A549 (cell line): ENCODE measurements around the gene CDK14. TPM values are rescaled to one million over a fixed set of nuclear protein-coding genes. Genes with fewer than 3 reads are reported as not detected.

Experiments used
- ATAC-seq, 2 experiments: fragments of 200-7000 bp in 1 of 2; fragments of >200 bp in 1 of 2; cut with Nextera tagmentation in 1 of 2; cut with Tn5 transposase in 1 of 2; 3 replicates each; pipeline versions ENCODE4 v1.8.0 to v1.9.1; 2018 to 2020; ENCODE audit warnings: mild to moderate bottlenecking in 1 of 2, moderate library complexity in 1 of 2
- CTCF ChIA-PET: fragments of 300-600 bp; sonication (Branson Sonifier 250); formaldehyde crosslinking; extraction: SDS; loops from one replicate; lab custom pipeline; 2021; ENCODE audit warnings: antibody characterized with exemption, inconsistent platforms; lab: Yijun Ruan, JAX
- POLR2A ChIA-PET: fragments of 350-600 bp; formaldehyde crosslinking; extraction: SDS; loops from one replicate; lab custom pipeline; 2021; ENCODE audit warnings: antibody characterized with exemption, inconsistent platforms; lab: Yijun Ruan, JAX
- DNase-seq, 2 experiments: peaks; one replicate each; pipeline versions ENCODE4 v3.0.0 to v3.0.0-alpha.2; 2011 to 2016; ENCODE audit warnings: low read depth in 1 of 2, low spot score in 1 of 2
- FAIRE-seq: peaks from 2 replicates; lab custom pipeline; 2011; peaks lifted over from hg19 to GRCh38; lab: Jason Lieb, UNC
- H3K27ac ChIP-seq, 2 experiments: fragments of >200 bp; sonication (Bioruptor Twin); formaldehyde crosslinking; 3 replicates each; pipeline ENCODE4 v1.5.1; 2016 to 2017
- H3K4me1 ChIP-seq: fragments of >200 bp; sonication (Bioruptor Twin); formaldehyde crosslinking; 3 replicates; pipeline ENCODE4 v1.6.1; 2016
- H3K4me2 ChIP-seq: fragments of >200 bp; sonication (Bioruptor Twin); formaldehyde crosslinking; 3 replicates; pipeline ENCODE4 v1.6.1; 2016
- H3K4me3 ChIP-seq: fragments of >200 bp; sonication (Bioruptor Twin); formaldehyde crosslinking; 3 replicates; pipeline ENCODE4 v1.5.1; 2016
- H3K9me3 ChIP-seq: fragments of >200 bp; sonication (Bioruptor Twin); formaldehyde crosslinking; 3 replicates; pipeline ENCODE4 v1.6.1; 2016
- ATOH8 ChIP-seq: fragments of 250-450 bp; sonication (Bioruptor Pico); IDR thresholded peaks from 2 replicates; pipeline ENCODE4 v1.5.0; 2020; ENCODE audit warnings: low read depth, mild to moderate bottlenecking, moderate library complexity
- BHLHE40 ChIP-seq: IDR thresholded peaks from 2 replicates; pipeline ENCODE4 v1.6.1; 2012; ENCODE audit warnings: low read depth, low read length, inconsistent platforms
- CBX8 ChIP-seq: fragments of 200-600 bp; sonication (generic); IDR thresholded peaks from 2 replicates; pipeline ENCODE4 v1.6.1; 2016
- CEBPB ChIP-seq, 2 experiments: fragments of >200 bp in 1 of 2; sonication (Bioruptor Twin) in 1 of 2; formaldehyde crosslinking in 1 of 2; IDR thresholded peaks; 2 replicates each; pipeline ENCODE4 v1.6.1; 2012 to 2016
- CHD4 ChIP-seq: fragments of 200-600 bp; sonication (generic); IDR thresholded peaks from 2 replicates; pipeline ENCODE4 v1.6.1; 2016; ENCODE audit warnings: antibody characterized with exemption, mild to moderate bottlenecking, borderline replicate concordance
- CTCF ChIP-seq: fragments of >200 bp; sonication (Bioruptor Twin); formaldehyde crosslinking; IDR thresholded peaks from 3 replicates; pipeline ENCODE4 v1.5.1; 2016
- E2F6 ChIP-seq: IDR thresholded peaks from 2 replicates; pipeline ENCODE4 v1.6.1; 2012; ENCODE audit warnings: low read depth, borderline replicate concordance
- EHF ChIP-seq: fragments of 250-450 bp; sonication (Bioruptor Pico); IDR thresholded peaks from 2 replicates; pipeline ENCODE4 v1.5.0; 2020; ENCODE audit warnings: mild to moderate bottlenecking
- EP300 ChIP-seq, 2 experiments: fragments of >200 bp; sonication (Bioruptor Twin); formaldehyde crosslinking; IDR thresholded peaks; 2 replicates in 1 of 2; 3 replicates in 1 of 2; pipeline ENCODE4 v1.6.1; 2016 to 2017
- ESRRA ChIP-seq: fragments of 150-350 bp; IDR thresholded peaks from 2 replicates; pipeline ENCODE4 v1.6.1; 2014; ENCODE audit warnings: mild to moderate bottlenecking, low read length, borderline replicate concordance
- HES2 ChIP-seq: fragments of >200 bp; sonication (Bioruptor Twin); formaldehyde crosslinking; IDR thresholded peaks from 2 replicates; pipeline ENCODE4 v1.6.1; 2016
- HEYL ChIP-seq: fragments of 250-450 bp; sonication (Bioruptor Pico); IDR thresholded peaks from 2 replicates; pipeline ENCODE4 v1.8.0; 2021; ENCODE audit warnings: mild to moderate bottlenecking, moderate library complexity
- HOXB5 ChIP-seq: fragments of 250-450 bp; sonication (Bioruptor Pico); IDR thresholded peaks from 2 replicates; pipeline ENCODE4 v1.5.0; 2020; ENCODE audit warnings: mild to moderate bottlenecking, moderate library complexity
- JUN ChIP-seq, 2 experiments: fragments of >200 bp; sonication (Bioruptor Twin); formaldehyde crosslinking; IDR thresholded peaks; 2 replicates in 1 of 2; 3 replicates in 1 of 2; pipeline ENCODE4 v1.6.1; 2016 to 2017
- JUNB ChIP-seq: fragments of >200 bp; sonication (Bioruptor Twin); formaldehyde crosslinking; IDR thresholded peaks from 2 replicates; pipeline ENCODE4 v1.6.1; 2016
- KDM1A ChIP-seq: fragments of 200-600 bp; sonication (generic); IDR thresholded peaks from 2 replicates; pipeline ENCODE4 v1.6.1; 2016; ENCODE audit warnings: low read depth, mild to moderate bottlenecking
- MAX ChIP-seq: IDR thresholded peaks from 2 replicates; pipeline ENCODE4 v1.6.1; 2012
- MAZ ChIP-seq: fragments of 150-350 bp; IDR thresholded peaks from 2 replicates; pipeline ENCODE4 v1.6.1; 2014; ENCODE audit warnings: antibody characterized with exemption, low read depth, low read length, borderline replicate concordance
- NPAS2 ChIP-seq: fragments of 250-450 bp; sonication (Bioruptor Pico); IDR thresholded peaks from 2 replicates; pipeline ENCODE4 v1.8.0; 2022; ENCODE audit warnings: mild to moderate bottlenecking, moderate library complexity, borderline replicate concordance
- PBX3 ChIP-seq: IDR thresholded peaks from 2 replicates; pipeline ENCODE4 v1.6.1; 2012
- POLR2AphosphoS2 ChIP-seq: conservative IDR thresholded peaks from 2 replicates; pipeline ENCODE4 v1.6.1; 2012; ENCODE audit warnings: low read length, improper control_type of control experiment, inconsistent platforms
- SMC3 ChIP-seq: fragments of >200 bp; sonication (Bioruptor Twin); formaldehyde crosslinking; IDR thresholded peaks from 3 replicates; pipeline ENCODE4 v1.6.1; 2018; ENCODE audit warnings: inconsistent platforms
- SREBF2 ChIP-seq: fragments of 450-650 bp; IDR thresholded peaks from 2 replicates; pipeline ENCODE4 v1.6.1; 2014; ENCODE audit warnings: mild to moderate bottlenecking, moderate library complexity
- TFCP2L1 ChIP-seq: fragments of 250-450 bp; sonication (Bioruptor Pico); IDR thresholded peaks from 2 replicates; pipeline ENCODE4 v1.5.0; 2021; ENCODE audit warnings: mild to moderate bottlenecking
- ZC3H11A ChIP-seq: fragments of 450-650 bp; IDR thresholded peaks from 2 replicates; pipeline ENCODE4 v1.6.1; 2014; ENCODE audit warnings: antibody characterized with exemption, mild to moderate bottlenecking
- ZFP36 ChIP-seq: fragments of 450-650 bp; IDR thresholded peaks from 2 replicates; pipeline ENCODE4 v1.6.1; 2014; ENCODE audit warnings: borderline replicate concordance; ENCODE audit not compliant: partially characterized antibody
- ZNF302 ChIP-seq: fragments of 250-450 bp; sonication (Bioruptor Pico); IDR thresholded peaks from 2 replicates; pipeline ENCODE4 v1.9.0; 2021; ENCODE audit warnings: inconsistent platforms, mild to moderate bottlenecking, moderate library complexity
- ZSCAN20 ChIP-seq: fragments of 250-450 bp; sonication (Bioruptor Pico); IDR thresholded peaks from 2 replicates; pipeline ENCODE4 v1.8.0; 2022; ENCODE audit warnings: mild to moderate bottlenecking, moderate library complexity
- WGBS: methylation state at CpG from one replicate; pipeline ENCODE4 v1.1.6; 2017; ENCODE audit errors: missing lambda C conversion rate; 5-methylcytosine and 5-hydroxymethylcytosine counted together
- polyA plus RNA-seq, 4 experiments: library from polyadenylated mRNA; depleted of rRNA in 3 of 4; stranded (reverse); fragments of >200 nt; fragmentation: RNase III in 1 of 4; extraction: RNeasy Plus Mini Kit Qiagen cat#74134 plus additional on column Dnase treatment in 1 of 4; gene quantifications; 2 replicates in 3 of 4; 3 replicates in 1 of 4; pipeline ENCODE4 v1.2.3, GENCODE V29; 2011 to 2017

The CDK14 gene
- polyA plus RNA-seq, 2 of the 4 experiments (the other 2 are of a cell fraction), result 0.21 to 0.23 TPM

GRCh38 chr7:91193141-91193540 lies 597.0 kb downstream of the CDK14 start:
- DNase-seq (no peak), FAIRE-seq (no peak)
- no peak for TF ChIP-seq ZNF302
- TF ChIP-seq ZSCAN20 (CRISPR knock-in tag), result no peak
- no peak for TF ChIP-seq MAX
- TF ChIP-seq BHLHE40, result no peak
- no peak for TF ChIP-seq CTCF
- no peak for TF ChIP-seq SMC3
- no peak for TF ChIP-seq CEBPB (IDR thresholded peaks at IDR 0.05)
- no peak for TF ChIP-seq ZC3H11A
- TF ChIP-seq HEYL (CRISPR knock-in tag), result no peak
- no peak for TF ChIP-seq PBX3
- no peak for TF ChIP-seq NPAS2 (CRISPR knock-in tag)
- no peak for TF ChIP-seq SREBF2
- TF ChIP-seq E2F6, result no peak

GRCh38 chr7:91194841-91195240 lies 598.7 kb downstream of the CDK14 start:
- FAIRE-seq (no peak), ATAC-seq (no peak), DNase-seq (no peak)
- Histone ChIP-seq H3K9me3 (no peaks in the 10 kb centered on the region), H3K4me2 (no peak overlapping the region), H3K27ac (no peak overlapping the region), H3K4me3 (no peak overlapping the region), H3K4me1 (no peaks in the 10 kb centered on the region)
- ChIA-PET POLR2A (no interaction called here), CTCF (interaction anchor here (1.2 kb wide), 1 partner anchor 25 kb away, joined by 3 read pairs; no protein-coding TSS in a partner anchor)
- TF ChIP-seq BHLHE40 (no peak), ZFP36 (no peak), CHD4 (no peak), ATOH8 (CRISPR knock-in tag) (no peak), PBX3 (no peak), HES2 (no peak), MAX (no peak), JUNB (no peak), JUN (IDR thresholded peaks at IDR 0.05) (no peak), EP300 (IDR thresholded peaks at IDR 0.05) (no peak), CBX8 (no peak), TFCP2L1 (CRISPR knock-in tag) (no peak), KDM1A (no peak), POLR2AphosphoS2 (no peak), NPAS2 (CRISPR knock-in tag) (no peak), SREBF2 (no peak), HOXB5 (no peak), ESRRA (no peak), EHF (CRISPR knock-in tag) (no peak), MAZ (no peak)

More at GRCh38 chr7:91193141-91193540, 597.0 kb downstream of the CDK14 start:
- ChIA-PET POLR2A (no interaction called here), CTCF (no interaction called here)
- no peak overlapping the region for H3K27ac ChIP-seq
- H3K4me3 ChIP-seq, result no peak overlapping the region
- WGBS, result 0% methylated on average over 1 of the region's 1 CpG
- ATAC-seq, result no peak
- no peaks in the 10 kb centered on the region for H3K9me3 ChIP-seq
- H3K4me2 ChIP-seq, result no peak overlapping the region
- no peaks in the 10 kb centered on the region for H3K4me1 ChIP-seq
